Lower leg skin (tissue), 3 donors: Measurements from ENCODE around the gene KIF17.

Source experiments
- CTCF ChIP-seq, 3 donors: fragments of 450-650 bp; IDR thresholded peaks; one replicate each; pipeline ENCODE4 v1.5.1; 2016; ENCODE audit warnings: antibody characterized with exemption in 3 of 3, mild to moderate bottlenecking in 3 of 3, moderate library complexity in 2 of 3
- POLR2A ChIP-seq, 2 donors: fragments of 450-650 bp; IDR thresholded peaks; one replicate each; pipeline ENCODE4 v1.6.1; 2016 to 2017; ENCODE audit warnings: antibody characterized with exemption in 2 of 2, mild to moderate bottlenecking in 1 of 2, moderate library complexity in 1 of 2

- TF ChIP-seq POLR2A (IDR thresholded peaks at IDR 0.05) (no peak), CTCF (IDR thresholded peaks at IDR 0.05) (no peak)
Observed at GRCh38 chr1:20616847-20617487, 100.8 kb downstream of the KIF17 start.
